Vagina (tissue), 2 donors: ENCODE measurements around the gene ADAP1.

Source experiments
- CTCF ChIP-seq, 3 experiments: fragments of 450-650 bp in 2 of 3; fragments of 200-600 bp in 1 of 3; sonication (generic) in 1 of 3; IDR thresholded peaks; one replicate each; pipeline ENCODE4 v1.5.1; 2017 to 2019; ENCODE audit warnings: antibody characterized with exemption in 3 of 3, mild to moderate bottlenecking in 2 of 3, moderate library complexity in 2 of 3
- POLR2A ChIP-seq, 2 donors: fragments of 450-650 bp; IDR thresholded peaks; one replicate each; pipeline ENCODE4 v1.6.1; 2017; ENCODE audit warnings: antibody characterized with exemption in 2 of 2, mild to moderate bottlenecking in 2 of 2, moderate library complexity in 2 of 2
- POLR2AphosphoS5 ChIP-seq, 2 donors: sonication (generic); formaldehyde crosslinking; IDR thresholded peaks; one replicate each; pipeline ENCODE4 v1.9.0; 2017; ENCODE audit warnings: antibody characterized with exemption in 2 of 2, mild to moderate bottlenecking in 2 of 2, low read depth in 1 of 2; ENCODE audit not compliant: insufficient read depth in 1 of 2

GRCh38 chr7:911791-912480 lies 42.5 kb downstream of the ADAP1 start:
- no peak for TF ChIP-seq CTCF (IDR thresholded peaks at IDR 0.05)
- no peak for TF ChIP-seq POLR2A (IDR thresholded peaks at IDR 0.05)
- TF ChIP-seq POLR2AphosphoS5 (IDR thresholded peaks at IDR 0.05; ENCODE audit: insufficient read depth in 1 of 2, low read depth in 1 of 2), result no peak
